K562 (cell line): ENCODE data around the gene SEPTIN8. TPM values are rescaled to one million over a fixed set of nuclear protein-coding genes. Genes with fewer than 3 reads are reported as not detected.

Experiments used
- ATAC-seq: fragments of 200-7000 bp; cut with Tn5 transposase; 3 replicates; pipeline ENCODE4 v1.9.1; 2020; ENCODE audit warnings: moderate library complexity
- BruUV-seq: library from RNA; stranded (reverse); fragments of 400-500 nt; replicated peaks from 2 replicates; lab custom pipeline; 2021; lab: Mats Ljungman, UMichigan
- CTCF ChIA-PET: fragments of 300-600 bp; formaldehyde crosslinking; extraction: SDS; loops from one replicate; lab custom pipeline; 2021; ENCODE audit warnings: low intra/inter-chr PET ratio; lab: Yijun Ruan, JAX
- POLR2A ChIA-PET: fragments of 300-600, 350-650 bp; sonication (Branson Sonifier 250); formaldehyde crosslinking; extraction: SDS; loops from one replicate; lab custom pipeline; 2021; ENCODE audit warnings: antibody characterized with exemption, inconsistent platforms; lab: Yijun Ruan, JAX
- DNase-seq, 4 experiments: peaks; one replicate each; pipeline versions ENCODE4 v3.0.0 to v3.0.0-alpha.2; 2011 to 2018; ENCODE audit warnings: low spot score in 3 of 4, mixed read lengths in 3 of 4; ENCODE audit errors: extremely low read depth in 1 of 4
- FAIRE-seq: peaks from 2 replicates; lab custom pipeline; 2011; peaks lifted over from hg19 to GRCh38; lab: Jason Lieb, UNC
- H2AFZ ChIP-seq: 2 replicates; pipeline ENCODE4 v1.6.0; 2011; ENCODE audit warnings: low read depth, low read length, control low read depth, inconsistent platforms
- H3K27ac ChIP-seq: fragments of 200-600 bp; 3 replicates; pipeline ENCODE4 v1.8.0; 2011; ENCODE audit warnings: low read depth, mild to moderate bottlenecking, control low read depth, inconsistent platforms, low read length, moderate library complexity, mixed read lengths; ENCODE audit errors: extremely low read depth
- H3K27me3 ChIP-seq, 2 experiments: fragments of 300-600 bp in 1 of 2; 2 replicates in 1 of 2; 3 replicates in 1 of 2; pipeline versions ENCODE4 v1.6.0 to v1.8.0; 2011; ENCODE audit warnings: inconsistent platforms in 2 of 2, low read length in 2 of 2, mild to moderate bottlenecking in 1 of 2, mixed read lengths in 1 of 2, moderate library complexity in 1 of 2; ENCODE audit not compliant: control insufficient read depth in 2 of 2, insufficient read depth in 2 of 2
- H3K36me3 ChIP-seq: fragments of 300-600 bp; 3 replicates; pipeline ENCODE4 v1.8.0; 2011; ENCODE audit warnings: mild to moderate bottlenecking, low read length, inconsistent platforms; ENCODE audit not compliant: control insufficient read depth, insufficient read depth
- H3K4me1 ChIP-seq, 2 experiments: fragments of 200-600 bp in 1 of 2; replicated peaks in 1 of 2; 2 replicates in 1 of 2; 3 replicates in 1 of 2; pipeline versions ENCODE4 v1.5.1 to v1.8.0; 2011; ENCODE audit warnings: inconsistent platforms in 2 of 2, low read length in 2 of 2, mild to moderate bottlenecking in 1 of 2, mixed read lengths in 1 of 2, moderate library complexity in 1 of 2; ENCODE audit not compliant: control insufficient read depth in 2 of 2, insufficient read depth in 2 of 2
- H3K4me2 ChIP-seq: 2 replicates; pipeline ENCODE4 v1.6.1; 2011; ENCODE audit warnings: low read length, control low read depth, inconsistent platforms, mixed read lengths; ENCODE audit not compliant: insufficient read depth
- H3K4me3 ChIP-seq: fragments of 200-600 bp; sonication (generic), shearing (Covaris generic); 2 replicates; pipeline ENCODE4 v1.5.1; 2016; ENCODE audit warnings: control low read depth, inconsistent platforms
- H3K79me2 ChIP-seq: fragments of 200-600 bp; 3 replicates; pipeline ENCODE4 v1.8.0; 2011; ENCODE audit warnings: low read length, inconsistent platforms; ENCODE audit not compliant: control insufficient read depth, insufficient read depth
- H3K9ac ChIP-seq, 2 experiments: 2 replicates each; pipeline versions ENCODE4 v1.6.0 to v1.6.1; 2011; ENCODE audit warnings: low read depth in 2 of 2, low read length in 2 of 2, control low read depth in 1 of 2, inconsistent platforms in 1 of 2, mild to moderate bottlenecking in 1 of 2, mixed read lengths in 1 of 2; ENCODE audit not compliant: insufficient read depth in 1 of 2
- H3K9me1 ChIP-seq: one replicate; pipeline ENCODE4 v1.6.0; 2011; ENCODE audit warnings: inconsistent platforms, mild to moderate bottlenecking, low read length, moderate library complexity; ENCODE audit not compliant: control insufficient read depth, insufficient read depth
- H3K9me3 ChIP-seq: replicated peaks from 2 replicates; pipeline ENCODE4 v1.5.1; 2011; ENCODE audit warnings: low read depth, low read length, inconsistent platforms; ENCODE audit not compliant: control insufficient read depth, insufficient read depth
- H4K20me1 ChIP-seq: replicated peaks from 2 replicates; pipeline ENCODE4 v1.6.1; 2011; ENCODE audit warnings: low read length, inconsistent platforms, mixed read lengths; ENCODE audit not compliant: control insufficient read depth, insufficient read depth
- C11orf30 ChIP-seq: fragments of 450-650 bp; IDR thresholded peaks from 2 replicates; pipeline ENCODE4 v1.6.1; 2016; ENCODE audit warnings: low read depth, mild to moderate bottlenecking
- MAFG ChIP-seq: fragments of 450-650 bp; conservative IDR thresholded peaks from 2 replicates; pipeline ENCODE4 v1.6.1; 2016; ENCODE audit warnings: missing genetic modification characterization, missing compliant biosample characterization
- ZNF316 ChIP-seq: fragments of 450-650 bp; IDR thresholded peaks from 2 replicates; pipeline ENCODE4 v1.6.1; 2016
- WGBS: fragments of 100-300 bp; shearing (Covaris generic); methylation state at CpG from one replicate; pipeline ENCODE4 v1.1.6; 2016; ENCODE audit warnings: low coverage, mixed read lengths; ENCODE audit not compliant: insufficient coverage; ENCODE audit errors: missing lambda C conversion rate; 5-methylcytosine and 5-hydroxymethylcytosine counted together
- in situ Hi-C: fragments of 300-500 bp; cut with MboI; formaldehyde crosslinking; loops from 4 replicates; pipeline ENCODE4 v1.15.0; 2018; ENCODE audit warnings: inconsistent platforms, mixed read lengths
- intact Hi-C: fragments of 100-400 bp; cut with micrococcal nuclease; formaldehyde crosslinking; loops from 2 replicates; pipeline ENCODE4 v1.14.2; 2022
- polyA plus RNA-seq, 8 experiments: library from polyadenylated mRNA; depleted of rRNA in 4 of 8; stranded (reverse) in 5 of 8; unstranded in 3 of 8; fragments of >200 nt; fragmentation: Nextera tagmentation in 2 of 8; fragmentation: Illumina TruSeq in 1 of 8; extraction: Ambion mirVana in 2 of 8; extraction: Trizol in 1 of 8; gene quantifications; 2 replicates each; pipeline versions ENCODE4 v1.2.1 to v1.2.3, GENCODE V29; 2011 to 2014; ENCODE audit warnings: inconsistent platforms in 1 of 8, missing spikeins in 1 of 8
- total RNA-seq, 7 experiments: library from RNA; depleted of rRNA in 6 of 7; stranded (reverse); fragments of >200 nt in 6 of 7; fragmentation: Illumina TruSeq in 2 of 7; extraction: Trizol in 2 of 7; gene quantifications; 2 replicates each; pipeline versions ENCODE4 v1.2.1 to v1.2.3, GENCODE V29; 2011 to 2021; ENCODE audit warnings: low replicate concordance in 1 of 7
- TF ChIP-seq, protein P1 (sequence below): fragments of 450-650 bp; IDR thresholded peaks from 2 replicates; pipeline ENCODE4 v1.6.1; 2014; ENCODE audit warnings: low read depth, mild to moderate bottlenecking, moderate library complexity, borderline replicate concordance

Gene SEPTIN8
- total and polyA plus RNA-seq, 9 of the 15 experiments (the other 6 are each of a cell fraction or from before 2014, with no cell fraction given), result 19.3 to 142 (median 101) TPM

DNA sequence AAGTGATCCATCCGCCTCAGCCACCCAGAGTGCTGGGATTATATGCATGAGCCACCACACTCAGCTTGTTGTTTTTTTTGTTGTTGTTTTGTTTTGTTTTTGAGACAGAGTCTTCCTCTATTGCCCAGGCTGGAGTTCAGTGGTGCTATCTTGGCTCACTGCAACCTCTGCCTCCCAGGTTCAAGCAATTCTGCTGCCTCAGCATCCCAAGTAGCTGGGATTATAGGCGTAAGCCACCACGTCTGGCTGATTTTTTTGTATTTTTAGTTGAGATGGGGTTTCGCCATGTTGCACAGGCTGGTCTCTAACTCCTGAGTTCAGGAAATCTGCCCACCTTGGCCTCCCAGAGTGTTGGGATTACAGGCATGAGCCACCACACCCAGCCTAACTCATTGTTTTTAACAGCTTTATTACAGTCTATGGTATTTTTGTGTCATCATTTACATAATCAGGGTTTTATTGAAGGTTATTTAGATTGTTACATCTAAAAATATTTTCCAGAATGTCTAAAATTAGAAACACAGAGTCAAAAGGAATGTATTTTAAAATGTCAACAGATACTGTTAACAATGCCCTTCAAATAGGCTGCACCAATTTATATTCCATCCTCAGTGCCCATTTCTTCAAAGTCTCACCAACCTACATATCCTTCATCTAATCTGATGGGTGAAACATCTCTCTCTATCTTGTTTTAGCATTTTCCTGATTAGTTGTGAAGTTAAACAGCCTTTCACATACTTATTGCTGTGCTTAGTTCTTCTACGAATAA lies 58.3 kb downstream of the SEPTIN8 start:
- no peak overlapping the region for H3K4me3 ChIP-seq
- intact Hi-C loops (loop anchor here (5.0 kb wide), 1 partner anchor 66 kb away; no protein-coding TSS in a partner anchor), in situ Hi-C loops (no loop called here)
- H3K9me3 ChIP-seq, result no peaks in the 10 kb centered on the region
- no TSS peak for BruUV-seq
- no peak for FAIRE-seq
- H3K27ac ChIP-seq, result no peak overlapping the region
- WGBS, result 67% methylated on average over 5 of the region's 5 CpGs
- POLR2A ChIA-PET, result interaction anchor here (1.0 to 1.4 kb wide), 3 partner anchors 10 to 17 kb away, joined by 3 to 4 read pairs (median 4); no protein-coding TSS in a partner anchor
- TF ChIP-seq, protein P1, sequence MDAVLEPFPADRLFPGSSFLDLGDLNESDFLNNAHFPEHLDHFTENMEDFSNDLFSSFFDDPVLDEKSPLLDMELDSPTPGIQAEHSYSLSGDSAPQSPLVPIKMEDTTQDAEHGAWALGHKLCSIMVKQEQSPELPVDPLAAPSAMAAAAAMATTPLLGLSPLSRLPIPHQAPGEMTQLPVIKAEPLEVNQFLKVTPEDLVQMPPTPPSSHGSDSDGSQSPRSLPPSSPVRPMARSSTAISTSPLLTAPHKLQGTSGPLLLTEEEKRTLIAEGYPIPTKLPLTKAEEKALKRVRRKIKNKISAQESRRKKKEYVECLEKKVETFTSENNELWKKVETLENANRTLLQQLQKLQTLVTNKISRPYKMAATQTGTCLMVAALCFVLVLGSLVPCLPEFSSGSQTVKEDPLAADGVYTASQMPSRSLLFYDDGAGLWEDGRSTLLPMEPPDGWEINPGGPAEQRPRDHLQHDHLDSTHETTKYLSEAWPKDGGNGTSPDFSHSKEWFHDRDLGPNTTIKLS, result no peak
- TF ChIP-seq C11orf30, result peak; percentile 83
- TF ChIP-seq MAFG (tag), result peak; percentile 44; the same call in 1 of the 2 replicates
- peak; percentile 83 for TF ChIP-seq ZNF316
- no peak overlapping the region for H2AFZ ChIP-seq
- DNase-seq, result no peak
- no peak for ATAC-seq
- no peak overlapping the region for H3K4me2 ChIP-seq
- H3K9ac ChIP-seq, result no peak overlapping the region; a peak in 1 of 4 replicates
- H3K36me3 ChIP-seq, result no peaks in the 10 kb centered on the region
- no peaks in the 10 kb centered on the region for H3K9me1 ChIP-seq
- H3K4me1 ChIP-seq, result no peaks in the 10 kb centered on the region
- no peaks in the 10 kb centered on the region for H3K79me2 ChIP-seq
- H4K20me1 ChIP-seq, result no peaks in the 10 kb centered on the region
- no peaks in the 10 kb centered on the region for H3K27me3 ChIP-seq
- CTCF ChIA-PET, result no interaction called here
